IMR-90 (cell line): ENCODE data around the gene CDHR1. TPM values are rescaled to one million over a fixed set of nuclear protein-coding genes. Genes with fewer than 3 reads are reported as not detected.

Source experiments
- ATAC-seq: fragments of 200-7000 bp; cut with Tn5 transposase; 2 replicates; pipeline ENCODE4 v1.9.1; 2020; ENCODE audit warnings: low read depth, mild to moderate bottlenecking, moderate library complexity
- BruUV-seq: library from RNA; stranded (reverse); fragments of 400-500 nt; replicated peaks from 2 replicates; lab custom pipeline; 2021; lab: Mats Ljungman, UMichigan
- CTCF ChIA-PET: fragments of 300-600 bp; formaldehyde crosslinking; extraction: SDS; loops from one replicate; lab custom pipeline; 2021; ENCODE audit warnings: antibody characterized with exemption; lab: Yijun Ruan, JAX
- POLR2A ChIA-PET: fragments of 300-600 bp; sonication (Branson Sonifier 250); formaldehyde crosslinking; loops from one replicate; lab custom pipeline; 2022; ENCODE audit warnings: antibody characterized with exemption; ENCODE audit not compliant: unreplicated experiment; lab: Charles Lee
- DNase-seq: peaks from one replicate; pipeline ENCODE4 v3.0.0; 2013
- H2AFZ ChIP-seq: replicated peaks from 2 replicates; pipeline ENCODE3; 2013; ENCODE audit warnings: low read length, mild to moderate bottlenecking; ENCODE audit not compliant: poor library complexity
- H2AK5ac ChIP-seq: 2 replicates; pipeline ENCODE4 v1.6.1; 2013; ENCODE audit warnings: low read depth, low read length, inconsistent platforms
- H2AK9ac ChIP-seq: replicated peaks from 2 replicates; pipeline ENCODE3; 2013; ENCODE audit warnings: mild to moderate bottlenecking, low read depth, low read length, moderate library complexity; ENCODE audit not compliant: poor library complexity
- H2BK120ac ChIP-seq: 2 replicates; pipeline ENCODE4 v1.6.1; 2013; ENCODE audit warnings: low read depth, low read length, inconsistent platforms
- H2BK15ac ChIP-seq: 3 replicates; pipeline ENCODE4 v1.6.1; 2013; ENCODE audit warnings: low read depth, low read length, inconsistent platforms
- H2BK20ac ChIP-seq: 2 replicates; pipeline ENCODE4 v1.6.1; 2013; ENCODE audit warnings: low read depth, mild to moderate bottlenecking, inconsistent platforms, low read length, moderate library complexity
- H2BK5ac ChIP-seq: 2 replicates; pipeline ENCODE4 v1.6.1; 2013; ENCODE audit warnings: mild to moderate bottlenecking, low read depth, low read length, inconsistent platforms; ENCODE audit not compliant: poor library complexity, severe bottlenecking
- H3K14ac ChIP-seq: replicated peaks from 2 replicates; pipeline ENCODE4 v1.6.1; 2013; ENCODE audit warnings: low read depth, low read length, inconsistent platforms
- H3K18ac ChIP-seq: 2 replicates; pipeline ENCODE4 v1.6.1; 2013; ENCODE audit warnings: low read depth, low read length, control low read depth
- H3K23ac ChIP-seq: 2 replicates; pipeline ENCODE4 v1.6.1; 2013; ENCODE audit warnings: low read depth, low read length, inconsistent platforms
- H3K27ac ChIP-seq: 2 replicates; pipeline ENCODE4 v1.5.1; 2013; ENCODE audit warnings: mild to moderate bottlenecking, control low read depth, low read length; ENCODE audit not compliant: insufficient read depth
- H3K27me3 ChIP-seq: 2 replicates; pipeline ENCODE4 v1.6.1; 2013; ENCODE audit warnings: low read length; ENCODE audit not compliant: control insufficient read depth, insufficient read depth
- H3K36me3 ChIP-seq: 2 replicates; pipeline ENCODE4 v1.6.1; 2013; ENCODE audit warnings: low read length, mixed read lengths; ENCODE audit not compliant: control insufficient read depth, insufficient read depth
- H3K4ac ChIP-seq: 2 replicates; pipeline ENCODE4 v1.6.1; 2013; ENCODE audit warnings: low read depth, low read length, inconsistent platforms
- H3K4me1 ChIP-seq: 2 replicates; pipeline ENCODE4 v1.6.1; 2013; ENCODE audit warnings: low read length, mixed read lengths; ENCODE audit not compliant: control insufficient read depth, insufficient read depth
- H3K4me2 ChIP-seq: 2 replicates; pipeline ENCODE4 v1.6.1; 2013; ENCODE audit warnings: low read depth, mild to moderate bottlenecking, control low read depth, low read length, moderate library complexity
- H3K4me3 ChIP-seq: 2 replicates; pipeline ENCODE4 v1.5.1; 2013; ENCODE audit warnings: low read depth, mild to moderate bottlenecking, control low read depth, low read length, moderate library complexity; ENCODE audit not compliant: insufficient read depth
- H3K56ac ChIP-seq: 2 replicates; pipeline ENCODE4 v1.6.1; 2013; ENCODE audit warnings: low read length, inconsistent platforms; ENCODE audit not compliant: insufficient read depth; ENCODE audit errors: extremely low read depth
- H3K79me1 ChIP-seq, 2 experiments: 2 replicates each; pipeline ENCODE4 v1.6.1; 2013; ENCODE audit warnings: low read length in 2 of 2, inconsistent platforms in 1 of 2, low read depth in 1 of 2
- H3K9ac ChIP-seq: 2 replicates; pipeline ENCODE4 v1.6.1; 2013; ENCODE audit warnings: low read depth, low read length, control low read depth
- H3K9me1 ChIP-seq: 2 replicates; pipeline ENCODE4 v1.6.1; 2013; ENCODE audit warnings: low read length, inconsistent platforms; ENCODE audit not compliant: insufficient read depth
- H3K9me3 ChIP-seq: 2 replicates; pipeline ENCODE4 v1.6.1; 2013; ENCODE audit warnings: low read length; ENCODE audit not compliant: control insufficient read depth, insufficient read depth
- H4K20me1 ChIP-seq: 2 replicates; pipeline ENCODE4 v1.6.1; 2013; ENCODE audit warnings: low read length, inconsistent platforms; ENCODE audit not compliant: insufficient read depth
- H4K5ac ChIP-seq: 2 replicates; pipeline ENCODE4 v1.6.1; 2013; ENCODE audit warnings: mild to moderate bottlenecking, low read depth, low read length, control low read depth
- H4K8ac ChIP-seq, 2 experiments: 2 replicates each; pipeline ENCODE4 v1.6.1; 2013; ENCODE audit warnings: low read depth in 2 of 2, low read length in 2 of 2, control low read depth in 1 of 2, inconsistent platforms in 1 of 2
- H4K91ac ChIP-seq: 2 replicates; pipeline ENCODE4 v1.6.1; 2013; ENCODE audit warnings: low read depth, low read length, inconsistent platforms; ENCODE audit not compliant: insufficient read depth
- BHLHE40 ChIP-seq: fragments of 150-350 bp; IDR thresholded peaks from 2 replicates; pipeline ENCODE4 v1.6.1; 2016; ENCODE audit warnings: mild to moderate bottlenecking, low read depth, low read length
- MAFK ChIP-seq: IDR thresholded peaks from 2 replicates; pipeline ENCODE4 v1.6.1; 2012; ENCODE audit warnings: low read depth, low read length, improper control_type of control experiment
- NFE2L2 ChIP-seq: fragments of 150-350 bp; IDR thresholded peaks from 2 replicates; pipeline ENCODE4 v1.6.1; 2016; ENCODE audit warnings: low read depth, mild to moderate bottlenecking, low read length
- RFX5 ChIP-seq: IDR thresholded peaks from 2 replicates; pipeline ENCODE4 v1.8.0; 2012; ENCODE audit warnings: low read depth, mild to moderate bottlenecking, low read length, moderate library complexity
- WGBS, 2 experiments: methylation state at CpG; one replicate each; pipeline versions ENCODE4 v1.1.5 to v1.1.7; 2013; ENCODE audit warnings: missing lambda C conversion rate in 2 of 2; ENCODE audit not compliant: insufficient read length in 1 of 2; ENCODE audit errors: extremely low coverage in 2 of 2; 5-methylcytosine and 5-hydroxymethylcytosine counted together
- dilution Hi-C: fragments of 300-500 bp; cut with HindIII; formaldehyde crosslinking; loops from one replicate; pipeline ENCODE4 v1.14.3; 2018; ENCODE audit warnings: low sequenced_read_pairs; ENCODE audit not compliant: unreplicated experiment
- in situ Hi-C: fragments of 300-500 bp; cut with MboI; formaldehyde crosslinking; loops from 3 replicates; pipeline ENCODE4 v1.14.3; 2019; ENCODE audit warnings: low sequenced_read_pairs, inconsistent platforms, mixed read lengths
- intact Hi-C: fragments of 100-400 bp; cut with micrococcal nuclease; formaldehyde crosslinking; loops from 2 replicates; pipeline ENCODE4 v1.10.0; 2022
- polyA plus RNA-seq, 3 experiments: library from polyadenylated mRNA; depleted of rRNA; stranded (reverse); fragments of >200 nt; gene quantifications; 2 replicates each; pipeline ENCODE4 v1.2.3, GENCODE V29; 2012; ENCODE audit warnings: low replicate concordance in 1 of 3
- total RNA-seq: library from RNA; depleted of rRNA; stranded (reverse); fragments of >200 nt; gene quantifications from 2 replicates; pipeline ENCODE4 v1.2.3, GENCODE V29; 2012
- TF ChIP-seq, protein P1 (sequence below): conservative IDR thresholded peaks from 2 replicates; pipeline ENCODE4 v1.5.1; 2012; ENCODE audit warnings: mild to moderate bottlenecking, low read depth, low read length, improper control_type of control experiment

The CDHR1 gene
- total and polyA plus RNA-seq, 2 of the 4 experiments (the other 2 are of a cell fraction): not detected

DNA sequence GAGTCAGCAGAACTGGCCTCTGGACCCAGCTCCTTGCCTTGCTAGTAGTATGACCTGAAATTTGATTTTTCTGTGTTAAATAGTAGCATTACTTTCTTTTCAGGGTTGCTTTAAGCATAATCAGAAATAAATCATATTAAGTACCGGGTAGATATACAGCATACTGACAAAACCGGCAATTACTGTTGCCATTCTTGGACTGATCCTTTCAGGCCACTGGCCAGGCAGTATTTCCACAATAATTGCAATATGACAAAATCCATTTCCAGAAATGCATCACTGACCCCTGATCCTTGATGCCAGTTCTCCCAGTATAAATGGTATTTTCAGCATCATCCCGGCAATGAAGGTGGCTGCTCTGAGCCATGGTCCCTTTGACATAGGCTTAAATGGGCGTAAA is 40.1 kb downstream of the CDHR1 start:
- Histone ChIP-seq H3K4ac (no peak overlapping the region), H3K36me3 (no peaks in the 10 kb centered on the region), H2AK5ac (no peak overlapping the region), H3K18ac (no peak overlapping the region), H4K8ac (no peak overlapping the region), H3K79me1 (no peaks in the 10 kb centered on the region), H2AK9ac (no peak overlapping the region), H2BK120ac (no peak overlapping the region), H2AFZ (no peak overlapping the region), H3K14ac (no peak overlapping the region), H3K9me3 (no peaks in the 10 kb centered on the region), H2BK5ac (no peak overlapping the region), H3K23ac (no peak overlapping the region), H4K20me1 (no peaks in the 10 kb centered on the region; the same call in 1 of the 2 replicates), H3K56ac (no peak overlapping the region), H3K4me1 (no peaks in the 10 kb centered on the region), H2BK15ac (no peak overlapping the region), H2BK20ac (no peak overlapping the region), H3K4me2 (no peak overlapping the region), H3K27ac (no peak overlapping the region), H3K9me1 (no peaks in the 10 kb centered on the region), H3K9ac (no peak overlapping the region), H4K91ac (no peak overlapping the region), H3K27me3 (peaks cover 11% of the 10 kb centered on the region; the same call in 1 of the 2 replicates), H3K4me3 (no peak overlapping the region), H4K5ac (no peak overlapping the region)
- in situ Hi-C loops: no loop called here
- TF ChIP-seq BHLHE40 (no peak), MAFK (no peak), RFX5 (no peak), NFE2L2 (no peak)
- TF ChIP-seq, protein P1, sequence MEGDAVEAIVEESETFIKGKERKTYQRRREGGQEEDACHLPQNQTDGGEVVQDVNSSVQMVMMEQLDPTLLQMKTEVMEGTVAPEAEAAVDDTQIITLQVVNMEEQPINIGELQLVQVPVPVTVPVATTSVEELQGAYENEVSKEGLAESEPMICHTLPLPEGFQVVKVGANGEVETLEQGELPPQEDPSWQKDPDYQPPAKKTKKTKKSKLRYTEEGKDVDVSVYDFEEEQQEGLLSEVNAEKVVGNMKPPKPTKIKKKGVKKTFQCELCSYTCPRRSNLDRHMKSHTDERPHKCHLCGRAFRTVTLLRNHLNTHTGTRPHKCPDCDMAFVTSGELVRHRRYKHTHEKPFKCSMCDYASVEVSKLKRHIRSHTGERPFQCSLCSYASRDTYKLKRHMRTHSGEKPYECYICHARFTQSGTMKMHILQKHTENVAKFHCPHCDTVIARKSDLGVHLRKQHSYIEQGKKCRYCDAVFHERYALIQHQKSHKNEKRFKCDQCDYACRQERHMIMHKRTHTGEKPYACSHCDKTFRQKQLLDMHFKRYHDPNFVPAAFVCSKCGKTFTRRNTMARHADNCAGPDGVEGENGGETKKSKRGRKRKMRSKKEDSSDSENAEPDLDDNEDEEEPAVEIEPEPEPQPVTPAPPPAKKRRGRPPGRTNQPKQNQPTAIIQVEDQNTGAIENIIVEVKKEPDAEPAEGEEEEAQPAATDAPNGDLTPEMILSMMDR: no peak
- 74% methylated on average over 2 of the region's 4 CpGs; no CpG with 5 or more reads in 1 of the 2 experiments for WGBS, 2 experiments
- ChIA-PET CTCF (interaction anchor here (0.6 kb wide), 1 partner anchor 85 kb away, joined by 6 read pairs; no protein-coding TSS in a partner anchor), POLR2A (no interaction called here)
- no TSS peak for BruUV-seq
- DNase-seq (no peak), ATAC-seq (no peak)
- dilution Hi-C loops: no loop called here
- intact Hi-C loops: no loop called here
